ENCODE results near the gene MUC5B.

DNA sequence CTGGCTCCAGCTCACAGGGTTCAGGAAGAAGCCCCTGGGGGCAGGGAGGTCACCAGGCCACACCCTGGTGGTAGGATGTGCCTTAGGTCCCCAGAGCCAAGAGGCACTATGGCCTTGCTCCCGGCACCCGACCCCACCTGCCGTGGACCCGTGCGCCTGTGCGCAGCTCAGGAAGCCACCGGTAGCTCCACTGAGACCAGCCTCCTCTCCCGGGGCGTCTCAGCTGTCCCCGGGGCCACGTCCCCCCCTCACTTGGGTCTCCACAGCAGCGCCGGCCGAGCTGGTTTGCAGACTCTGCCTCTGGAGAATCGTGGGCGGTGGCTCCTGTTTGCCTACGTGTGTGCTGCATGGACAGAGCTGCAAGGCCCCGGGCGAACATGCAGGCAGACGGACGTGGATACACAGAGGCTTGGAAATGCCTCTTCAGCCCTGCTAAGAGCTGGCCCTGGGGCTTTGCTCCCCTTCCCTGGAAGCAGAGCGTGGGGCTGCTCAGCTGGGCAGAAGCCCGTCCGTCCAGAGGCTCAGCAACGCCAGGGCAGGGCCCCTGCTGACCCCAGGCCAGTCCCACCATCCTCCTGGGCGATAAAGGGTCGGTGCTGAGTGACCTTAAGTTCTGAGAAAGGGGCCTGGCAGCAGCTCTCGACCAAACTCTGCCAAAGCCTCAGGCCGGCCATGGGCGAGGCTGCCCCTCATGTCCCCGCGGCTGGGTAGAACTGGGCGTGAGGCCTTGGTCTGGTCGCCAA lies 15.3 kb upstream of the MUC5B start:
- TF ChIP-seq, protein P1, sequence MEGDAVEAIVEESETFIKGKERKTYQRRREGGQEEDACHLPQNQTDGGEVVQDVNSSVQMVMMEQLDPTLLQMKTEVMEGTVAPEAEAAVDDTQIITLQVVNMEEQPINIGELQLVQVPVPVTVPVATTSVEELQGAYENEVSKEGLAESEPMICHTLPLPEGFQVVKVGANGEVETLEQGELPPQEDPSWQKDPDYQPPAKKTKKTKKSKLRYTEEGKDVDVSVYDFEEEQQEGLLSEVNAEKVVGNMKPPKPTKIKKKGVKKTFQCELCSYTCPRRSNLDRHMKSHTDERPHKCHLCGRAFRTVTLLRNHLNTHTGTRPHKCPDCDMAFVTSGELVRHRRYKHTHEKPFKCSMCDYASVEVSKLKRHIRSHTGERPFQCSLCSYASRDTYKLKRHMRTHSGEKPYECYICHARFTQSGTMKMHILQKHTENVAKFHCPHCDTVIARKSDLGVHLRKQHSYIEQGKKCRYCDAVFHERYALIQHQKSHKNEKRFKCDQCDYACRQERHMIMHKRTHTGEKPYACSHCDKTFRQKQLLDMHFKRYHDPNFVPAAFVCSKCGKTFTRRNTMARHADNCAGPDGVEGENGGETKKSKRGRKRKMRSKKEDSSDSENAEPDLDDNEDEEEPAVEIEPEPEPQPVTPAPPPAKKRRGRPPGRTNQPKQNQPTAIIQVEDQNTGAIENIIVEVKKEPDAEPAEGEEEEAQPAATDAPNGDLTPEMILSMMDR (conservative IDR thresholded peaks at IDR 0.05; ENCODE audit: low read depth, low read length), result no peak
- TF ChIP-seq EZH2 (IDR thresholded peaks at IDR 0.05; ENCODE audit: borderline replicate concordance, low read depth, low read length, poor library complexity, severe bottlenecking), result no peak
